HT-29 (cell line): ENCODE measurements around the gene RAB25. TPM values are rescaled to one million over a fixed set of nuclear protein-coding genes. Genes with fewer than 3 reads are reported as not detected.
A peak's percentile ranks its signal among the peaks of the same experiment; 100 is the strongest.

Experiments used
- DNase-seq: peaks from one replicate; pipeline ENCODE4 v3.0.0-alpha.2; 2015; ENCODE audit warnings: low spot score
- total RNA-seq: library from RNA; depleted of rRNA; stranded (reverse); fragments of >200 nt; shearing (Covaris generic); gene quantifications from 2 replicates; pipeline ENCODE4 v1.2.3, GENCODE V29; 2014; rRNA removed

The RAB25 gene
- total RNA-seq, 1 experiment from 2014 or later = 163 TPM

DNA sequence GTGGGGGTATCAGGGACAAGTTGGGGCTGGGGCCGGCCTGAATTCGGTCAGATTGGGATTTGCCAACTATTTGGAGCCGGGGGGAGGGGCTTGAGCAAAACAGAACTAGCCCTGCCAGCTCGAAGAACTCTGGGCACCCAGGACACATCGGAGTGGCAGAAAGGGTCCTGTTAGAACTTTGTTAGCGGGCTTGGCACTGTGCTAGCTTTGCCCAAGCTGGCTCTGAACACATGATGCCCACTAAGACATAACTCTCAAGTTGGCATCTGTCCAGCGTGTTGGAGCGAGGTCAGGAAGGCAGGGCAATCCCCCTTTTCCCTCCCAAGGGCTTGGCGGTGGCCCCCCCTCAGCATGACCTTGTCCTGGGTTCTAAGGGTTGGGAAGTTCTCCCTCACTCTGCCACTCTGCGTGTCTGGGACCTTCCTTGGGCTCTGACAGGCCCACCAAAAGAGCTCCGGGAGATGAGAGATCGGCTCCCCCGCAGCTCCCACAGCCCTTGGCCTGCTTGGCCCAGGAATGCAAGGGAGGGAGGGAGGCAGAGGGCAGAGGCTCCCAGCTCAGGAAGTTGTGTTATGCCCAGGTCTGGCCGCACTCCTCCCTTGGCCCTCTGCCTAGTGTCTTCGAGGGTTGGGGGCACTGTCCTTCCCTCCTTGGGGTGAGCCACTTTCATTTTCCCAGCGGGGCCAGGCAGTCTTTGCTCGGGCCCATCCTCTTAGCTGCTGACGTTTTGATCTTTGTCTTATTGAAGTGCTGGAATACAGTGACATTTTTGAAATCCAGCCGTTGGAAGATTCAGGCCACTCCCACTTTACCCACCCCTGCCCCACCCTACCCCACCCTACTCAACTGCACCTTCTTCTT lies 54.8 kb downstream of the RAB25 start:
- peak; percentile 87 for DNase-seq

DNA sequence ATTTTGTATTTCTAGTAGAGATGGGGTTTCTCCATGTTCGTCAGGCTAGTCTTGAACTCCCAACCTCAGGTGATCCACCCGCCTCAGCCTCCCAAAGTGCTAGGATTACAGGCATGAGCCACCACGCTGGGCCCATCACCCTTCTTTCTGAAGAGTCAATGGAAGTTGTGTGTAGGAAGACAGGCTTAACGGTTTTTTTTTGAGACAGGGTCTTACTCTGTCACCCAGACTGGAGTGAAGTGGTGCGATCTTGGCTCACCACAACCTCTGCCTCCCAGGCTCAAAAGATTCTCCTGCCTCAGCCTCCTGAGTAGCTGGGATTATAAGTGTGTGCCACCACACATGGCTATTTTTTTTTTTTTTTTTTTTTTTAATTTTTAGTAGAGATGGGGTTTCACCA lies 55.8 kb downstream of the RAB25 start:
- peak; percentile 50 for DNase-seq

DNA sequence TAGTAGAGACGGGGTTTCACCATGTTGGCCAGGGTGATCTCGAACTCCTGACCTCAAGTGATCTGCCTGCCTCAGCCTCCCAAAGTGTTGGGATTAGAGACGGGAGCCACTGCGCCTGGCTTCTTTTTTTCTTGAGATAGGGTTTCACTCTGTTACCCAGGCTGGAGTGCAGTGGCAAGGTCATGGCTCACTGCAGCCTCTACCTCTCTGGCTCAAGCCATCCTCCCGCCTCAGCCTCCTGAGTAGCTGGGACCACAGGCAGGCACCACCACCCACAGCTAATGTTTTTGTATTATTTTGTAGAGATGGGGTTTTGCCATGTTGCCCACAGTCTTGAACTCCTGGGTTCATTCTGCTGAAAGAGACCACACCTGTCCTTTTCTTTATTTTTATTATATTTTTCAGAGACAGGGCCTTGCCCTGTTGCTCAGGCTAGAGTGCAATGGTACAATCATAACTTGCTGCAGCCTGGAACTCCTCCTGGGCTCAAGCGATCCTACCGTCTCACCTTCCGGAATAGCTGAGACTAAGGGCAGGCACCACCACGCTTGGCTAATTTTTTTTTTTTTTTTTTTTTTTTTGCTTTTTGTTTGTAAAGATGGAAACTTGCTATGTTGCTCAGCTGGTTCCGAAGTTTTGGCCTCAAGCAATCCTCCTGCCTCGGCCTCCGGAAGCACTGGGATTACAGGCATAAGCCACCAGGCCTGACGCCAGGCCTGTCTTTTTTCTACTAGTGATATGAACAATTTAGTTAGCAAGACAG lies 56.6 kb downstream of the RAB25 start:
- DNase-seq = no peak

DNA sequence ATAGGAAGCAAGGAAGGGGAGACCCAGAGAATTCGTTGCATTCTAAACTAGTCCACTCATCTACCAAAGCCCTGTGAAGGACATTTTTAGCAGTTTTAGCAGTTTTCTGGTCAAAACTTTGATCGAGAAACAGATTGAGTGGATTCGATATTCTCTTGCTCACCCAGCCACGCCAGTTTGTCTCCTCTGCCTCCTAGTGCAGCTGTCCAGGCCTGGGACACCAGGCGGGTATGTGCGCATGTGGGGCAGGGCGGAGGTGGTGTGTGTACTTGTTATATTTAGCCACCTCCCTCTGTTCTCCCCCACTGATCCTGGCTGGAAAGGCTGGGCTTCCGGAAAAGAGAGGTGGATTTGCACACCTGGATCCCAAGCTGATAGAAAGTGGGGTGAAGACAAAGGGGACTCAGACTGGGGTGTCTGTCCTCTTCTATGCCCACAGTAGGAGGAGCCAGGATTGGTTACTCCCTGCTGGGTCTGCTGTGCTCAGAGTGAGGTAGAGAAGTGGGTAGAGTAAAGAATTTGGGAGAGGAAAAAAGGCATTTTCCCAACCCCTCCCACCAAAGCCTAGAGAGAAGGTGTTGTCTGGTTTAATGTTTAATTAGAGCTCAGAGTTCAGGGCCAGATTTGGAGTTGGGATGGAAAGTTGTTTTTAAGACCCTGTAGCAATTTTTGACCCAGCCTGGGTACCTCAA lies 57.4 kb downstream of the RAB25 start:
- peak; percentile 83 for DNase-seq

DNA sequence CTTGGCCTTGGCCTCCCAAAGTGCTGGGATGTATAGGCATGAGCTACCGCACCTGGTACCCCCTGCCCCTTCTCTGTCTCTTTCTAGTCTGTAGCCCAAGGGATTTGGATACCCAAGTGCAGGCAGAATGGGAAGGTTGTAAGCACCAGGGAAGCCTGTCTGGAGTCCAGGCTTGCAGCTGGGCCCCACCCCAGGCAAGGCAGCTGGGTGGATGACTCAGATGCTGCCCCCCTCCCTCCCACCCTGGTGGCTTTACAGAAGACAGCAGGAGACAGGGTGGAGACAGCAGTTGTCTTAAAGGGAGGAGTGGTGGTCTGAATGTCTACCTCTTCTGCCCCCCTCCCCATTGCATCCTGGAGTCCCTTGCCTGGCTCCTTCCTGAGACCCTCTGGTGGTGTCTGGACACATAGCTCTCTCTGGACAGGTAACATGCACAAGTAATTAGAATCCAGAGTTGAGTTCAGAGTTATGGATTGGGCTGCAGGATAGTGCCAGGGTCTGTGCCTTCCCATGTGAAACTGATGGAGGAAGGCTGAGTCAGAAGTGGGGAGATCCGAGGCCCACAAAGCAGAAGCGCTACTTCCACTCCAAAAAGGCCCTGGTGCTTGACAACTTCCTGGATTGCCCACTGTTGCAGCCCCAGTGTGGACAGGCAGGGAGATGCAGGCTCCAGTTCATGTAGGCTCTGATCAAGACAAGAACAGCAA lies 58.7 kb downstream of the RAB25 start:
- DNase-seq = peak; percentile 70

Other genes with a start within 250 kb of the RAB25 start
- 17.6 and 18.0 TPM in 2 replicates for gene GON4L, start 203.9 kb upstream of the RAB25 start, total RNA-seq
- gene SYT11, start 201.6 kb upstream of the RAB25 start, total RNA-seq = not detected in 2 replicates
- 6.5 and 14.8 TPM in 2 replicates for gene RIT1, start 149.8 kb upstream of the RAB25 start, total RNA-seq
- 44.4 and 53.6 TPM in 2 replicates for gene KHDC4, start 126.7 kb upstream of the RAB25 start, total RNA-seq
- gene RXFP4, start 119.5 kb upstream of the RAB25 start, total RNA-seq = 0.47 and 3.1 TPM in 2 replicates
- gene ARHGEF2, start 82.6 kb upstream of the RAB25 start, total RNA-seq = 150 and 179 TPM in 2 replicates
- 227 and 261 TPM in 2 replicates for gene SSR2, start 40.2 kb upstream of the RAB25 start, total RNA-seq
- 35.7 and 41.0 TPM in 2 replicates for gene UBQLN4, start 7.4 kb upstream of the RAB25 start, total RNA-seq
- 108 and 130 TPM in 2 replicates for gene LAMTOR2, start 6.4 kb upstream of the RAB25 start, total RNA-seq
- gene MEX3A, start 21.3 kb downstream of the RAB25 start, total RNA-seq = 9.3 and 13.3 TPM in 2 replicates
- gene LMNA, start 53.6 kb downstream of the RAB25 start, total RNA-seq = 1,664 and 1,875 TPM in 2 replicates
- gene SEMA4A, start 92.4 kb downstream of the RAB25 start, total RNA-seq = 5.1 and 11.6 TPM in 2 replicates
- gene SLC25A44, start 132.9 kb downstream of the RAB25 start, total RNA-seq = 15.3 and 21.6 TPM in 2 replicates
- 111 and 122 TPM in 2 replicates for gene PMF1, start 151.8 kb downstream of the RAB25 start, total RNA-seq
- gene BGLAP, start 181.0 kb downstream of the RAB25 start, total RNA-seq = 0.23 and 0.34 TPM in 2 replicates
- gene PAQR6, start 186.9 kb downstream of the RAB25 start, total RNA-seq = 6.5 and 7.0 TPM in 2 replicates
- 135 and 146 TPM in 2 replicates for gene SMG5, start 221.7 kb downstream of the RAB25 start, total RNA-seq
- gene TMEM79, start 223.2 kb downstream of the RAB25 start, total RNA-seq = 4.4 and 5.6 TPM in 2 replicates
- gene GLMP, start 234.5 kb downstream of the RAB25 start, total RNA-seq = 75.3 and 78.6 TPM in 2 replicates
- not detected in 2 replicates for gene VHLL, start 238.1 kb downstream of the RAB25 start, total RNA-seq